NCI-H1930 (cell line): ENCODE data around the gene MAMSTR.
A peak's percentile ranks its signal among the peaks of the same experiment; 100 is the strongest.

ENCODE experiments used
- DNase-seq, 2 experiments: peaks; one replicate each; lab custom pipeline; 2025; lab: John Stamatoyannopoulos, UW

The MAMSTR gene

DNA sequence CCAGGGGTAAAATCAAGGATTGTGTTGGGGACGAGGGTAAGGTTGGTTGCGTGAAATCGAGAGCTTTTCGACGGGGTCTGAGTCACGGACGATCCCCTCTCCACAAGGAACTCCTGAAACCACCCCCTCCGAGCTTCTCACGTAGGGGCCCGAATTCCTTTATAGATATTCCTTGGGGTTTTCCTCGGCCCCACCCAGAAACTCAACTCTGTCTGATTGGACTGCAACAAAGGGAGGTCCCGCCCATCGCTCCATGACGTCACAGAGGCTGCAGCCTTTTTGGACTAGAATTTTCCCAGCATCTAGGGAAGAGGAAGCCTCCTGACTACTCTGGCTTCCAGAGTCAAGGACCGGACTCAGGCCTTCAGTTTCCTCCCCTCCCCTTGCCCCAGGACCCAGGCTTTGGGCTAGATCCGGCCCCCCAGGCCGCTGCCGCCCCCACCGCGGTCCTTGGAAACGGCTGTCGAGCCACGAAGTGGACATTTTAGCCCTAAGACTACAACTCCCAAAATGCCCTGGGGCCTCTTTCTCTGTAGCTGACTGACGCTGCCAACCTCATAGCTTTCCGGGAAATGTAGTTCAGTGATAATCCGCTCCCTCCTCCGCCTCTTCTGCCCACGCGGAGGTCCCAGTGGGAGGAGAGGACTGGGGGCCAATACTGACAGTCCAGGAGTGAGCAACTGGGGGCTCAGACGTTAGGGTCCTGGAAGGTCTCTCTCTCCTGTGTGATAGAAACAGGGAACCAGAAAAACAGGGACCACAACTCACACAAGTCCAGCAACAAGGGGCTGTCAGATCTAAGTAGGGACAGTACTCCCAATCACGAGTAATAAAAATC, 27.4 kb upstream of the MAMSTR start, which contains the start of gene IZUMO1:
Gene IZUMO1, minus strand, starts transcription at position 172 of the 838 bp plus-strand sequence. CDS start 1,050 bp downstream, outside the sequence.
- peak; percentile 77 to 82 for DNase-seq

DNA sequence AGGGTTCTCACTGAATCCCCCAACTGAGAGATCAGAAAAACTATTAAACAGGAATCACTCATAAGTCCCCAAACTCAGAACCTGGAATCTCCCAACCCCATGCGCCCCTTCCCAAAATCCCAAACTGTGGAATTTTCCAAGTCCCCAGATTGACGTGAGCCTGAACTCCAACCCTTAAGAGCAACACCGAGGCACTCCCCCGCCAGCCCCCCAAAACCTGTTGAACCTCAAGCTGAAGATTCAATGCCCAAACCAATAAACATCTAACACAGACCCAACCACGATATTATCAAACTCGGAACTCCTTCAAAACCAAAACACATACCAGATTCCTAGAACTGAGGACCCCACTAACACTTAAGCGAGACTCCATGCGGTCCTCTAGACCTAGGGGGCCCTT, 26.6 kb upstream of the MAMSTR start:
- DNase-seq, result no peak

DNA sequence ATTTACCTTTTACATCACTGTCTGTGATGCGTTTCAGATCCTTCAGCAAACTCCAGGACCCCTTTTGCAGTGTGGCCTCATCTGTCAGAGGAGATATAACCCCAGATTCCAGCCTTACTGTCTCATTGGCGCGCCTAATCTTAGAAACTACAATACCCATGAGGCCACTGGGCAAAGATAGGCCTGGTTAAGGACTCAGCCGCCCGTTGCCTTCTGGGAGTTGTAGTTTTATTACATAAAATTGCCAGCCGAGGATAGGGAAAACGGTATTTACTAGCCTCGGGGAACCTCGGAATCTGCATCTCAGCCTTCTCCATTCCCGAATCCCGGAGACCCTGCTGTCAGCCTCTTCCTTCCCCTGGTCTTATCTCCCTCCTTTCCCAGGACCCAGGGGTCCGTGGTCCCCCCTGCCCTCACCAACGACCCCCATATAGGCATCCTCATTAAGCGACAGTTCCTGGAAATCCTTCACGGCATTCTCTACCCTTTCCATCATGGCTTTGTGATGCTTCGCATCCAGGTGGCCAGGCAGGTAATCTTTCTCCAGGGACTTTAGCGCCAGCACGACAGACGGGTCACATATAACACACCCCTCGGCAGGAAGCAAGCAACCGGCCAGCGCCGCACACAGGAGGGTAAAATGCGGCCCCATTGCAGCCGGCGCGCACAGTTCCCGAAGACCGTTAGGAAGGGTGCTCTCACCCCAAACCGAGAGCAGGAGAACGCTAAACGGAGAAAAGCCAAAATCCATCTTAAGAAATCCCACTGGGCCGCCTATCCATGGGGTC, 25.9 kb upstream of the MAMSTR start:
- DNase-seq, result peak; percentile 68 to 76

- no peak for DNase-seq
Observed at GRCh38 chr19:48742096-48742495, 22.6 kb upstream of the MAMSTR start.

- DNase-seq, result peak in 1 of 2 experiments; percentile 37
Observed at GRCh38 chr19:48741129-48741999, 21.8 kb upstream of the MAMSTR start.

DNA sequence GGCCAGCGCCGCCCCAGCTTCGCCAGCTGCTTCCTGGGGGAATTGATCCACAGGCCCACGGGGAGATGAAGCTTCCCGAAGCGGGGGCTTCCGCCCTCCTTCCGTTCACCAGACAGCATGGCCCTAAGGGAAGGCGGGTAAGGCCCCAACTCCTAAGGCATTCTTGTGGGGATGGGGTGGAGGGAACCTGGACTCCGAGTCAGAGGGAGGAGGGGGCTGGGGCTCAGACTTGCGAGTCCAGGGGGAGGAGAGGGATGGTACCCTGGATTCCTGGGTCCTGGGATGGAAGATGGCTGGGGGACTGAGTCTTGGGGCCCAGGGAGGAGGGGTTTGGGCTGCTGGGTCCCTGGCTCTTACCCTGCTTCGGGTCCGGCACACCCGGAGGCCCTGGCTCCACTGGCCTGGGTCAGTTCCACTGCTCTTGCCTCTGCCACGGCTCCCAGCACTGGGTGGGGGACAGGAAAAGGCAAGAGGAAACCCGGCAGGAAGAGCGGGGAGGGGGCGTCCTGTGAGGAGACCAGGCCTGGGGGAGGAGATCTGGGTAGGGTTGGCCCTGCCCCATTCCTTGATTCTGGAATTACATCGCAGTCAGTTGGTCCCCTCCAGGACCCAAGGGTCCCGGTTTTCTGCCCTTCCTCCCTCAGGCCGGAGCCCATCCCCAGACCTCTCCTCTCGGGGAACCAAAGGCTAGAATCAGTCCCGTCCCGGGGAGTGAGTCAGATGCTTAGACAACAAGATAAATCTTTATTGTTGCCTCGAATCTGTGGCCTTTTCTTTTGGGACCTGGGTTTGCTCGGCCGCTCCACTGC, 20.8 kb upstream of the MAMSTR start, which contains the start of gene RASIP1:
Gene RASIP1, minus strand, starts transcription at position 447 of the 809 bp plus-strand sequence. Its CDS starts 328 bp downstream, at position 119.
- DNase-seq, result no peak

DNA sequence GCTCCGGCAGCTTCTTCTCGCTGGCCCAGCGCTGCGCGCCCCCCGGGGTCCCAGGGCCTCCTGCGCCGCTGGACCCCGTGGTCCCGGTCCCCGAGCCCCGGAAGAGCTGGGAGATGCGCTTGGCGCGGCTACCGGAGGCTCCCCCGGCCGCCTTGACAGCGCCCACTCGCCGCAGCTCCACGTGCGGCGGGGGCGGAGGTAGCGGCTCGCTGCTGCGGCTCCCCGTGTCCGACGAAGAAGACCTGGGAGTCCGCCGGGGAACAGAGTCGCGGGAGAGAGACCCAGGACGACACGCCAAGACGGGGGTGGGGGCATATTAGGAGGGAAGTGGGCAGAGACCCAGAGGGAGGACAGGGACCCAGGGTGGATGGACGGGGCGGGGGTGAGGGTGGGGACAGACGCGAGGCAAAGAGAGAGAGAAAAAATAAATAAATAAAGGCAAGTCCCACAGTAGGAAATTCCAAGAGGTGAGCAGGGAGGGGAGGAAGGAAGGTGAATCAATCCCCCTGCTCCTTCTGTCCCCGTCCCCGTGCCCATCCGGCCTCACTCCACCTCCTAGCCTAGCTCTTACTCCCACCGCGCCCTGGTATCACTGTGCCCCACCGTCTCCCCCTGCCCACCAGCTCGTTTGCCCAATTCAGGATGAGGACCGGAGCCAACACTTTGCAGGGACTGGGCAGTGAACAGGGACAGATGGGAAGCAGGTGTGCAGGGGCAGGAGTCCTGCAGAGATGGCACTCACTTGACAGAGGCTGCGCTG, 20.1 kb upstream of the MAMSTR start:
- no peak for DNase-seq

DNA sequence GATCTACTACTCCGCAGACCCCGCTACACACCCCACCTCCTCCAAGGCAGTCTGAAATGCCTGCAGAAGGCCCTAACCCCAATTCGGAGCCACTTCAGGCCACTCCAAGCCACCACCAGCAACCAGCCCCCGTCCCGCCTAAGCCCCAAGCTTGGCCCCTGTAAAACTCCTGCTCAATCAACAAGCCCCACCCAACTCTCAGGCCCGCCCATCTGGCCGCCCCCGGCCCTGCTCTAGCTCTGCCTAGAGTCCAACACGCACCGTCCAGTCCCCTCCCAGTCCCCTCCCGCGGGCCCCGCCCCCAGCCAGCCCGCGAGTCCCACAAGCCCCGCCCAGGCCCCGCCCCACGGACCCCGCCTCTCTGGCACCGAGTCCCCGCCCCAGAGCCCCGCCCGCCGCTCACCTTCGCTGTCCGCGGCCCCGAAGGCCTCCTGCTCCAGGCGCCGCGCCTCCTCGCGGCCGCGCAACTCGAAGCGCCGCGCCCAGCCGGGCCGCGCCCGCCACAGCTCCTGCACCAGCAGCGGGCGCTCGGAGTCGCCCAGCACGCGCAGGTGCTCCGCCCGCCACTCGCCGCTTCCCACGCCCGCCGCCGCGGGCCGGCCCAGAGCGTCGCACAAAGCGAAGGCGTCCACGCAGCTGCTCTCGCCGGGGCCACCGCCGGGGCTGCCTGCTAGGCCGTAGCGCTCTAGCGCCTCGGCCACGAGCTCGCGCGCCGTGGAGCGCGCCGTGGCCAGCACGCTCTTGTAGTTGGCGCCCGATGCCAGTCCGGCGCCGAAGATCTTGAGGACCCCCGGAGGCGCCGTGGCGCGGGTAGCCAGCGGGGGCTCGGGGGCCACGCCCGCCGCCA, 19.3 kb upstream of the MAMSTR start:
- peak; percentile 92 to 97 for DNase-seq

DNA sequence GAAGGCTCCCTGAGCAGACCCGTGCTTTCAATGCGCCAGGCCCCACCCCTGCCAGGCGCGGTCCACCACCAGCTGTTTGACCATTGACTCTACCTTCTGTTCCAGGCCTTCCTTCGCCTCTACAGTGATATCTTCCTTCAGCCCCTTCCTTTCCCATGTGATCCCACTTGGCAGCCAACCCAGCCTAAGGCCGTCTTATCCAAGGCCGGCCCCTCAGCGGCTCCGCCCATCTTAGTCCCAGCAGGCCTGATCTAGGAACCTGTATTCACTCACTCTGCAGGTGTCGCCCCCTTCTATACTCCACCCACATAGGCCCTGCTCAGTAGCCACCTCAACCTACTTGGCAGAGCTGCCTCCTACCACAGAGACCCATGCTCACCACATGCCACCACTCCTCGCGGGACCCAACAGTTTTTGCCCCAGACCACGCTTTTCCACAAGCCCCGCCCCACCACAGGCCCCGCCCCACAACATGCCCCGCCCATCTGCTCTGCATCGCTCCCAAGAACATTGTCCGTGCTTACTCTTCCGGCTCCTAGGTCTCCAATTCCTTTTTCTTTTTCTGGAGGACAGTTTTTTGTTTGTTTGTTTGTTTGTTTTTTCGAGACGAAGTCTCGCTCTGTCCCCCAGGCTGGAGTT, 18.0 kb upstream of the MAMSTR start:
- peak in 1 of 2 experiments; percentile 18 for DNase-seq

DNA sequence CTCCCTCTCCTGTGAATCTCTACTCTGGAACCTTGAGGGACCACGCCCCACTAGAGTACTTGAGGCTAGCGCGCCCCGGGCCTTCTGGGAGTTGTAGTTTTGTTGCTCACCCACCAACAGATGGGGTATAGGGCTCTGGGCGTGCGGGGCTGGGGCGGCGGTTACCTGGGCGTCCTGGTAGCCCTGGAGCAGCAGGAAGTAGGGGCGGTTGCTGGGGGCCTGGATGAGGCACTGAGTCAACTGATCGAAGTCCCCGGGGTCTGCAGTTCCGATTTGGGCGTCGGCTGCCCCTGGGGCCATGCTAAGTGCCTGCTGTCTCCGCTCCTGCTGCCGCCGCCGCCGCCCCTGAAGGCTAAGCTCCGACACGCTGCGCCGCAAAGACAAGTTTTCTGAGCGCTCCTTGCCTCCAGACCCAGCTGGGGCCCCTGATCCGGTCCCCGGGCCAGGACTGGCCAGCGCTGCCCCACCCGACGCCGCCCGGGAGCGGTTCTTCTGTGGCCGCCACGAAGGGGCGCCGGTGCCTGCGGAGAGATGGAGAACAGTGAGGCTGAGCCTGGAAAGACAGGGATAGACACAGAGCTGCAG, 15.6 kb upstream of the MAMSTR start:
- peak; percentile 67 to 84 for DNase-seq

DNA sequence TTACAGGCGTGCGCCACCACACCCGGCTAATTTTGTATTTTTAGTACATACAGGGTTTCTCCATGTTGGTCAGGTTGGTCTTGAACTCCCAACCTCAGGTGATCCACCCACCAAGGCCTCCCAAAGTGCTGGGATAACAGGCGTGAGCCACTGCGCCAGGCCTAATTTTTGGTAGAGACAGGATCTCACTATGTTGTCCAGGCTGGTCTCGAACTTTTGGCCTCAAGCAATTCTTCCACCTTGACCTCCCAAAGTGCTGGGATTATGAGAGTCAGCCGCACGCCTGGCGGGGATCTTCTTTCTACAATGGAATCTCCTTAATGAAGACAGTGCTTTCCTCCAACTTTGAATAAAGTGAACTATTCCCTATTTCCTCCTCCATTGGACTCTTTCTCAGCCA, 15.1 kb upstream of the MAMSTR start:
- DNase-seq, result no peak

DNA sequence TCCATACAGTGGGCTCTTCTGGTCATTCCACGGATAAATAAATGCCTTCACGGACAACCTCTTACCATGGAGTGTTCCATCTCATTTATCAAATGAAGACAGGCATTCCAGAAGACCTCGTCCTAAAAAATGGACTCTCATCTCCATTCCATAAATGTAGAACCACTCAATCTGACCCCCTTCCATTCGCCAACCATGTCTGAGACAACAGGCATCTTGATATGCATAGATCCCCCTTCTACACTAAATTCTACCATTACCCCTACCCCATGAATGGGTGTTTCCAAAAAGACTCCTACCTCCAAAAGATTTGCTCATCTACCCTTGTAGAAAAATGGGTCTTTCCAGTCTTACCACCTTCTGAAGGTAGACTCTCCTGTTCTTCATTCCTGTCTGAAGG, 11.9 kb upstream of the MAMSTR start:
- DNase-seq, result no peak

GRCh38 chr19:48728911-48729664, 9.6 kb upstream of the MAMSTR start:
- no peak for DNase-seq

GRCh38 chr19:48726556-48726955, 7.0 kb upstream of the MAMSTR start:
- DNase-seq, result no peak

DNA sequence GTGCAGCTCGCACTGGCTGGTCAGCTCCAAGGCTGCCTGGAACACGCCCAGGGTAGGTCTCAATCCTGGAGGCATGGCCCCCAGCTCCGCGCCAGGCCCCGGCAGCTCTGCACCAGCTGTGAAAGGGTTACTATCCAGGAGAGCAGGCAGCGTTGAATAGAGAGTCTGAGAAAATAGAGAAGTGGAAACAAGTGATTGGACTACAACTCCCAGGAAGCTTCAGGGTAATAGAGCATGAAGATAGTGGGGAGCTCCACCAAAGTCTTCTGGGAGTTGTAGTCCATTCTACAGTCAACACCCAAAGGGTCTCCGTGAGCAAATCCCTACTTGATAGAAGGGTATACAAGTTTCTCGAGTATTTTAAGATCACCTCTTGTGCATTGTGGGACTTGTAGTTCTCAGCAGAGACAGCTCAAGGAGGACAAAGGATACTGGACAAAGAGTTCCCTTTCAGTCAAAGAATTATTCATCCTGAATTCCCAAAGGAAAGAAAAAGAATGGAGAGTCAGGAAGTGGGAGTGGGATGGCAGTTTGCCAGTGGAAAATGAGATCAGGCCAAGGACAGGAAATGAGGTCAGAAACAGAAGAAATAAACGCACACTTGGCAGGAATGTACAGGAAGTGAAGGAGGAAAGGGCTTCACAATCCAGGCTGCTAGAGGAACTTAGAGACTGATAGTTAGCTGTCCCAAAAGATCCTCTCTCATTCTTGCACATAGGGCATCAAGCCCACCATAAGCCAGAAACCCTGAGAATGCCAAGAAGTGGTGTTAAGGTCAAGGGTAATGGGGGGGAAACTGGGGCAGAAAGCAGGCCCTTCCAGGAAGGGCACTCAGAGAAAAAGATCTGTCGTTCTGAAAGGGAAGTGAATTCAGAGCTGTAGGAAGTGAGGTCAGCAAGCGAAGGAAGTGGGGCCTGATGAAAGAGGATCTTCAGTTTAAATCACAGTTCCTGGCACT, 5.5 kb upstream of the MAMSTR start:
- peak; percentile 37 to 43 for DNase-seq

- DNase-seq, result no peak
Observed at GRCh38 chr19:48722196-48722708, 2.7 kb upstream of the MAMSTR start.
